Spleen (tissue), 3 donors: Measurements from ENCODE around the gene APOE.

Experiments
- POLR2A ChIP-seq, 3 donors: fragments of 450-650 bp; IDR thresholded peaks; one replicate each; pipeline ENCODE4 v1.5.1; 2017; ENCODE audit warnings: antibody characterized with exemption in 3 of 3, mild to moderate bottlenecking in 1 of 3
- POLR2AphosphoS5 ChIP-seq, 3 donors: sonication (generic); formaldehyde crosslinking; IDR thresholded peaks; one replicate each; pipeline ENCODE4 v1.5.1; 2017; ENCODE audit warnings: antibody characterized with exemption in 3 of 3

- TF ChIP-seq POLR2AphosphoS5 (IDR thresholded peaks at IDR 0.05) (no peak), POLR2A (IDR thresholded peaks at IDR 0.05) (no peak)
Measured at GRCh38 chr19:44949550-44949949, 44.0 kb downstream of the APOE start.
